Panc1 (cell line): ENCODE results near the gene ADI1. TPM values are rescaled to one million over a fixed set of nuclear protein-coding genes. Genes with fewer than 3 reads are reported as not detected.

Source experiments
- ATAC-seq: fragments of 200-7000 bp; cut with Tn5 transposase; 2 replicates; pipeline ENCODE4 v1.9.1; 2020; ENCODE audit warnings: mild to moderate bottlenecking, moderate library complexity
- BruUV-seq: library from RNA; stranded (reverse); fragments of 400-500 nt; replicated peaks from 2 replicates; lab custom pipeline; 2021; lab: Mats Ljungman, UMichigan
- CTCF ChIA-PET: fragments of 300-600 bp; sonication (Branson Sonifier 250); formaldehyde crosslinking; loops from one replicate; lab custom pipeline; 2022; ENCODE audit warnings: antibody characterized with exemption; lab: Charles Lee
- POLR2A ChIA-PET: fragments of 300-600 bp; sonication (Branson Sonifier 250); formaldehyde crosslinking; loops from one replicate; lab custom pipeline; 2022; ENCODE audit warnings: antibody characterized with exemption; lab: Charles Lee
- DNase-seq: peaks from one replicate; pipeline ENCODE4 v3.0.0-alpha.2; 2010; ENCODE audit warnings: low read depth, low spot score
- H3K27ac ChIP-seq: 2 replicates; pipeline ENCODE4 v1.5.1; 2011; ENCODE audit warnings: mild to moderate bottlenecking, low read length, inconsistent platforms
- H3K27me3 ChIP-seq: fragments of 200-500 bp; sonication (Bioruptor generic); 2 replicates; pipeline ENCODE4 v1.6.0; 2014; ENCODE audit warnings: low read length, inconsistent platforms; ENCODE audit not compliant: control insufficient read depth, insufficient read depth
- H3K36me3 ChIP-seq: fragments of 200-500 bp; sonication (Bioruptor generic); 2 replicates; pipeline ENCODE4 v1.5.1; 2014; ENCODE audit warnings: inconsistent platforms, mild to moderate bottlenecking, low read length, moderate library complexity; ENCODE audit not compliant: control insufficient read depth, insufficient read depth
- H3K4me1 ChIP-seq: 2 replicates; pipeline ENCODE4 v1.5.1; 2011; ENCODE audit warnings: inconsistent platforms, mild to moderate bottlenecking, low read length, moderate library complexity; ENCODE audit not compliant: control insufficient read depth, insufficient read depth
- H3K4me3 ChIP-seq, 2 experiments: 2 replicates each; pipeline ENCODE4 v1.5.1; 2011 to 2012; ENCODE audit warnings: low read depth in 2 of 2, low read length in 2 of 2, mild to moderate bottlenecking in 2 of 2, inconsistent platforms in 1 of 2, moderate library complexity in 1 of 2
- H3K9me3 ChIP-seq: fragments of 200-500 bp; sonication (Bioruptor generic); 2 replicates; pipeline ENCODE4 v1.5.1; 2014; ENCODE audit warnings: low read depth, mild to moderate bottlenecking, inconsistent platforms, low read length, moderate library complexity; ENCODE audit not compliant: control insufficient read depth, insufficient read depth
- CTCF ChIP-seq: fragments of 450-650 bp; IDR thresholded peaks from 2 replicates; pipeline ENCODE4 v1.5.1; 2017; ENCODE audit warnings: mild to moderate bottlenecking
- POLR2AphosphoS5 ChIP-seq: IDR thresholded peaks from 2 replicates; pipeline ENCODE4 v1.6.1; 2012; ENCODE audit warnings: mild to moderate bottlenecking, low read depth, low read length, moderate library complexity
- SIN3A ChIP-seq: IDR thresholded peaks from 2 replicates; pipeline ENCODE4 v1.6.1; 2012; ENCODE audit warnings: low read depth, mild to moderate bottlenecking, low read length, moderate library complexity, borderline replicate concordance; ENCODE audit not compliant: insufficient read depth
- TCF7L2 ChIP-seq: IDR thresholded peaks from 2 replicates; pipeline ENCODE4 v1.6.1; 2011; ENCODE audit warnings: mild to moderate bottlenecking, low read depth, low read length, inconsistent platforms
- in situ Hi-C: cut with HindIII; loops from 2 replicates; pipeline ENCODE4 v1.10.0; 2016; ENCODE audit warnings: low sequenced_read_pairs, low pct_unique_long_range_greater_than_20kb
- intact Hi-C: fragments of 100-400 bp; cut with micrococcal nuclease; formaldehyde crosslinking; loops from one replicate; pipeline ENCODE4 v1.10.0; 2022; ENCODE audit not compliant: unreplicated experiment
- total RNA-seq: library from RNA; stranded (reverse); gene quantifications from one replicate; pipeline ENCODE4 v1.2.1, GENCODE V29; 2021; ENCODE audit not compliant: unreplicated experiment
- TF ChIP-seq, protein P1 (sequence below), 2 experiments: IDR thresholded peaks; 2 replicates each; pipeline ENCODE4 v1.6.1; 2011 to 2012; ENCODE audit warnings: low read depth in 2 of 2, control low read depth in 1 of 2, low read length in 1 of 2, mild to moderate bottlenecking in 1 of 2, moderate library complexity in 1 of 2; ENCODE audit not compliant: insufficient read depth in 1 of 2

ADI1 gene
- total RNA-seq, 1 experiment from 2014 or later, result 42.9 TPM

- DNase-seq (no peak), ATAC-seq (no peak)
- in situ Hi-C loops, result no loop called here
- H3K4me3 ChIP-seq, result no peak overlapping the region
- ChIA-PET CTCF (no interaction called here), POLR2A (no interaction called here)
- H3K4me1 ChIP-seq, result peaks cover 18% of the 10 kb centered on the region
- BruUV-seq, result no TSS peak
- intact Hi-C loops, result no loop called here
- TF ChIP-seq POLR2AphosphoS5 (no peak), TCF7L2 (no peak), SIN3A (no peak), CTCF (no peak)
- TF ChIP-seq, protein P1, sequence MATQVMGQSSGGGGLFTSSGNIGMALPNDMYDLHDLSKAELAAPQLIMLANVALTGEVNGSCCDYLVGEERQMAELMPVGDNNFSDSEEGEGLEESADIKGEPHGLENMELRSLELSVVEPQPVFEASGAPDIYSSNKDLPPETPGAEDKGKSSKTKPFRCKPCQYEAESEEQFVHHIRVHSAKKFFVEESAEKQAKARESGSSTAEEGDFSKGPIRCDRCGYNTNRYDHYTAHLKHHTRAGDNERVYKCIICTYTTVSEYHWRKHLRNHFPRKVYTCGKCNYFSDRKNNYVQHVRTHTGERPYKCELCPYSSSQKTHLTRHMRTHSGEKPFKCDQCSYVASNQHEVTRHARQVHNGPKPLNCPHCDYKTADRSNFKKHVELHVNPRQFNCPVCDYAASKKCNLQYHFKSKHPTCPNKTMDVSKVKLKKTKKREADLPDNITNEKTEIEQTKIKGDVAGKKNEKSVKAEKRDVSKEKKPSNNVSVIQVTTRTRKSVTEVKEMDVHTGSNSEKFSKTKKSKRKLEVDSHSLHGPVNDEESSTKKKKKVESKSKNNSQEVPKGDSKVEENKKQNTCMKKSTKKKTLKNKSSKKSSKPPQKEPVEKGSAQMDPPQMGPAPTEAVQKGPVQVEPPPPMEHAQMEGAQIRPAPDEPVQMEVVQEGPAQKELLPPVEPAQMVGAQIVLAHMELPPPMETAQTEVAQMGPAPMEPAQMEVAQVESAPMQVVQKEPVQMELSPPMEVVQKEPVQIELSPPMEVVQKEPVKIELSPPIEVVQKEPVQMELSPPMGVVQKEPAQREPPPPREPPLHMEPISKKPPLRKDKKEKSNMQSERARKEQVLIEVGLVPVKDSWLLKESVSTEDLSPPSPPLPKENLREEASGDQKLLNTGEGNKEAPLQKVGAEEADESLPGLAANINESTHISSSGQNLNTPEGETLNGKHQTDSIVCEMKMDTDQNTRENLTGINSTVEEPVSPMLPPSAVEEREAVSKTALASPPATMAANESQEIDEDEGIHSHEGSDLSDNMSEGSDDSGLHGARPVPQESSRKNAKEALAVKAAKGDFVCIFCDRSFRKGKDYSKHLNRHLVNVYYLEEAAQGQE (IDR thresholded peaks at IDR 0.05; ENCODE audit: insufficient read depth in 1 of 2, low read depth in 2 of 2, low read length in 1 of 2), result no peak
- H3K27me3 ChIP-seq, result no peaks in the 10 kb centered on the region
- H3K27ac ChIP-seq, result no peak overlapping the region
- no peaks in the 10 kb centered on the region for H3K9me3 ChIP-seq
- no peaks in the 10 kb centered on the region for H3K36me3 ChIP-seq
Observed at GRCh38 chr2:3534251-3534814, 15.0 kb upstream of the ADI1 start.

- H3K4me3 ChIP-seq, result no peak overlapping the region
- H3K9me3 ChIP-seq, result no peaks in the 10 kb centered on the region
- peaks cover 18% of the 10 kb centered on the region for H3K4me1 ChIP-seq
- BruUV-seq, result no TSS peak
- intact Hi-C loops, result no loop called here
- in situ Hi-C loops, result no loop called here
- ChIA-PET POLR2A (no interaction called here), CTCF (no interaction called here)
- no peaks in the 10 kb centered on the region for H3K36me3 ChIP-seq
- TF ChIP-seq POLR2AphosphoS5 (no peak), CTCF (no peak), SIN3A (no peak), TCF7L2 (no peak)
- TF ChIP-seq, protein P1 (IDR thresholded peaks at IDR 0.05; ENCODE audit: insufficient read depth in 1 of 2, low read depth in 2 of 2, low read length in 1 of 2), result no peak
- DNase-seq (no peak), ATAC-seq (no peak)
- no peaks in the 10 kb centered on the region for H3K27me3 ChIP-seq
- no peak overlapping the region for H3K27ac ChIP-seq
Observed at GRCh38 chr2:3533836-3534235, 14.5 kb upstream of the ADI1 start.
